HepG2 (cell line): Measurements from ENCODE around the gene OSER1. TPM values are rescaled to one million over a fixed set of nuclear protein-coding genes. Genes with fewer than 3 reads are reported as not detected.
A peak's percentile ranks its signal among the peaks of the same experiment; 100 is the strongest.

Experiments used
- AKAP8 ChIP-seq: sonication (generic); formaldehyde crosslinking; IDR thresholded peaks from 2 replicates; pipeline ENCODE4 v1.5.1; 2020; ENCODE audit warnings: mild to moderate bottlenecking, missing genetic modification reagents
- CENPX ChIP-seq: sonication (generic); formaldehyde crosslinking; IDR thresholded peaks from 2 replicates; pipeline ENCODE4 v1.9.0; 2021; ENCODE audit warnings: mild to moderate bottlenecking, missing genetic modification reagents, moderate library complexity
- FOXK2 ChIP-seq: fragments of 450-650 bp; IDR thresholded peaks from 2 replicates; pipeline ENCODE4 v1.6.1; 2016
- FOXP1 ChIP-seq, 2 experiments: fragments of 450-650 bp in 1 of 2; IDR thresholded peaks; 2 replicates each; pipeline ENCODE4 v1.6.1; 2017 to 2018; ENCODE audit warnings: antibody characterized with exemption in 1 of 2
- GATAD2A ChIP-seq: IDR thresholded peaks from 2 replicates; pipeline ENCODE4 v1.6.1; 2016
- ISL2 ChIP-seq: sonication (generic); formaldehyde crosslinking; IDR thresholded peaks from 2 replicates; pipeline ENCODE4 v1.5.0; 2020; ENCODE audit warnings: missing genetic modification reagents
- MLX ChIP-seq: IDR thresholded peaks from 2 replicates; pipeline ENCODE4 v1.6.1; 2016
- MTA3 ChIP-seq: sonication (generic); formaldehyde crosslinking; IDR thresholded peaks from 2 replicates; pipeline ENCODE4 v1.4.0; 2020; ENCODE audit warnings: missing genetic modification reagents
- NR0B2 ChIP-seq: sonication (generic); formaldehyde crosslinking; IDR thresholded peaks from 2 replicates; pipeline ENCODE4 v1.4.0; 2020; ENCODE audit warnings: mild to moderate bottlenecking, missing genetic modification reagents
- NRL ChIP-seq: sonication (generic); formaldehyde crosslinking; IDR thresholded peaks from 2 replicates; pipeline ENCODE4 v1.5.0; 2020; ENCODE audit warnings: missing genetic modification reagents, mild to moderate bottlenecking, moderate library complexity, borderline replicate concordance
- ONECUT2 ChIP-seq: sonication (generic); formaldehyde crosslinking; IDR thresholded peaks from 2 replicates; pipeline ENCODE4 v1.4.0; 2020; ENCODE audit warnings: missing genetic modification reagents
- REPIN1 ChIP-seq: sonication (generic); formaldehyde crosslinking; IDR thresholded peaks from 2 replicates; pipeline ENCODE4 v1.8.0; 2022; ENCODE audit warnings: missing genetic modification reagents, low read depth, mild to moderate bottlenecking, borderline replicate concordance
- SNAPC4 ChIP-seq: sonication (generic); formaldehyde crosslinking; IDR thresholded peaks from 2 replicates; pipeline ENCODE4 v1.4.0; 2020; ENCODE audit warnings: mild to moderate bottlenecking, missing genetic modification reagents
- TAF1 ChIP-seq: sonication (generic); formaldehyde crosslinking; IDR thresholded peaks from 2 replicates; pipeline ENCODE4 v1.4.0; 2020; ENCODE audit warnings: missing genetic modification reagents
- ZNF12 ChIP-seq: sonication (generic); formaldehyde crosslinking; IDR thresholded peaks from 2 replicates; pipeline ENCODE4 v1.5.0; 2020; ENCODE audit warnings: missing genetic modification reagents
- ZNF260 ChIP-seq: sonication (generic); formaldehyde crosslinking; IDR thresholded peaks from 2 replicates; pipeline ENCODE4 v1.4.0; 2020; ENCODE audit warnings: missing genetic modification reagents, low read depth, mild to moderate bottlenecking, borderline replicate concordance
- ZNF3 ChIP-seq: IDR thresholded peaks from 2 replicates; pipeline ENCODE4 v1.7.0; 2017; ENCODE audit warnings: inconsistent platforms
- ZNF329 ChIP-seq: sonication (generic); formaldehyde crosslinking; IDR thresholded peaks from 2 replicates; pipeline ENCODE4 v1.9.0; 2021; ENCODE audit warnings: low read depth, mild to moderate bottlenecking, missing genetic modification reagents
- ZNF337 ChIP-seq: sonication (generic); formaldehyde crosslinking; IDR thresholded peaks from 2 replicates; pipeline ENCODE4 v1.5.1; 2020; ENCODE audit warnings: missing genetic modification reagents, low read depth, mild to moderate bottlenecking, borderline replicate concordance
- ZNF343 ChIP-seq: sonication (generic); formaldehyde crosslinking; IDR thresholded peaks from 2 replicates; pipeline ENCODE4 v1.4.0; 2020; ENCODE audit warnings: mild to moderate bottlenecking, missing genetic modification reagents
- ZNF672 ChIP-seq: sonication (generic); formaldehyde crosslinking; IDR thresholded peaks from 2 replicates; pipeline ENCODE4 v1.8.1; 2022; ENCODE audit warnings: missing genetic modification reagents
- ZNF790 ChIP-seq: sonication (generic); formaldehyde crosslinking; IDR thresholded peaks from 2 replicates; pipeline ENCODE4 v1.8.0; 2022; ENCODE audit warnings: missing genetic modification reagents, mild to moderate bottlenecking, borderline replicate concordance
- polyA plus RNA-seq, 8 experiments: library from polyadenylated mRNA; depleted of rRNA in 3 of 8; stranded (reverse) in 7 of 8; unstranded in 1 of 8; fragments of >200 nt; fragmentation: Illumina TruSeq in 4 of 8; extraction: Trizol in 4 of 8; gene quantifications; 2 replicates each; pipeline versions ENCODE4 v1.2.1 to v1.2.3, GENCODE V29; 2011 to 2016; ENCODE audit warnings: low read depth in 4 of 8, missing spikeins in 1 of 8, mixed read lengths in 1 of 8; ENCODE audit not compliant: insufficient read depth in 1 of 8
- total RNA-seq, 5 experiments: library from RNA; depleted of rRNA; stranded (reverse); fragments of >200 nt; fragmentation: Illumina TruSeq; extraction: Trizol; gene quantifications; 2 replicates each; pipeline ENCODE4 v1.2.3, GENCODE V29; 2016; ENCODE audit warnings: low read depth in 1 of 5
- TF ChIP-seq, protein P1 (sequence below): sonication (generic); formaldehyde crosslinking; IDR thresholded peaks from 2 replicates; pipeline ENCODE4 v1.5.0; 2020; ENCODE audit warnings: mild to moderate bottlenecking, missing genetic modification reagents, borderline replicate concordance
- TF ChIP-seq, protein P2 (sequence below): sonication (generic); formaldehyde crosslinking; IDR thresholded peaks from 2 replicates; pipeline ENCODE4 v1.8.0; 2022; ENCODE audit warnings: mild to moderate bottlenecking, missing genetic modification reagents, borderline replicate concordance

The OSER1 gene
- total and polyA plus RNA-seq, 2 of the 13 experiments (the other 11 are each of a cell fraction or from before 2014, with no cell fraction given), result 71.2 to 71.5 TPM

- TF ChIP-seq NR0B2 (CRISPR knock-in tag), result no peak
- TF ChIP-seq GATAD2A (CRISPR knock-in tag), result peak; percentile 66
- TF ChIP-seq NRL (CRISPR knock-in tag), result no peak; the same call in 1 of the 2 replicates
- no peak for TF ChIP-seq ZNF790
- TF ChIP-seq CENPX, result no peak
- TF ChIP-seq REPIN1 (CRISPR knock-in tag), result no peak
- TF ChIP-seq, protein P1, sequence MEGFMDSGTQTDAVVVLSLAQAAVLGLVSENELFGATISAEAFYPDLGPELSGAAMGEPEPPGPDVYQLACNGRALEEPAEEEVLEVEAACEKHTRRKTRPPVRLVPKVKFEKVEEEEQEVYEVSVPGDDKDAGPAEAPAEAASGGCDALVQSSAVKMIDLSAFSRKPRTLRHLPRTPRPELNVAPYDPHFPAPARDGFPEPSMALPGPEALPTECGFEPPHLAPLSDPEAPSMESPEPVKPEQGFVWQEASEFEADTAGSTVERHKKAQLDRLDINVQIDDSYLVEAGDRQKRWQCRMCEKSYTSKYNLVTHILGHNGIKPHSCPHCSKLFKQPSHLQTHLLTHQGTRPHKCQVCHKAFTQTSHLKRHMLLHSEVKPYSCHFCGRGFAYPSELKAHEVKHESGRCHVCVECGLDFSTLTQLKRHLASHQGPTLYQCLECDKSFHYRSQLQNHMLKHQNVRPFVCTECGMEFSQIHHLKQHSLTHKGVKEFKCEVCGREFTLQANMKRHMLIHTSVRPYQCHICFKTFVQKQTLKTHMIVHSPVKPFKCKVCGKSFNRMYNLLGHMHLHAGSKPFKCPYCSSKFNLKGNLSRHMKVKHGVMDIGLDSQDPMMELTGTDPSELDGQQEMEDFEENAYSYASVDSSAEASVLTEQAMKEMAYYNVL, result no peak
- TF ChIP-seq ZNF343, result no peak
- no peak for TF ChIP-seq ZNF12 (CRISPR knock-in tag)
- no peak for TF ChIP-seq ONECUT2 (CRISPR knock-in tag)
- TF ChIP-seq TAF1 (CRISPR knock-in tag), result no peak
- no peak for TF ChIP-seq AKAP8
- TF ChIP-seq, protein P2, sequence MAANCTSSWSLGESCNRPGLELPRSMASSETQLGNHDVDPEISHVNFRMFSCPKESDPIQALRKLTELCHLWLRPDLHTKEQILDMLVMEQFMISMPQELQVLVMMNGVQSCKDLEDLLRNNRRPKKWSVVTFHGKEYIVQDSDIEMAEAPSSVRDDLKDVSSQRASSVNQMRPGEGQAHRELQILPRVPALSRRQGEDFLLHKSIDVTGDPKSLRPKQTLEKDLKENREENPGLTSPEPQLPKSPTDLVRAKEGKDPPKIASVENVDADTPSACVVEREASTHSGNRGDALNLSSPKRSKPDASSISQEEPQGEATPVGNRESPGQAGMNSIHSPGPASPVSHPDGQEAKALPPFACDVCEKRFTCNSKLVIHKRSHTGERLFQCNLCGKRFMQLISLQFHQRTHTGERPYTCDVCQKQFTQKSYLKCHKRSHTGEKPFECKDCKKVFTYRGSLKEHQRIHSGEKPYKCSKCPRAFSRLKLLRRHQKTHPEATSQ (CRISPR knock-in tag), result no peak
- TF ChIP-seq MLX (CRISPR knock-in tag), result no peak
- no peak for TF ChIP-seq ZNF260 (CRISPR knock-in tag)
- TF ChIP-seq ZNF672, result no peak
- TF ChIP-seq ISL2 (CRISPR knock-in tag), result no peak
- TF ChIP-seq MTA3 (CRISPR knock-in tag), result no peak
- TF ChIP-seq SNAPC4, result no peak
- no peak for TF ChIP-seq ZNF337 (CRISPR knock-in tag)
- TF ChIP-seq ZNF329 (CRISPR knock-in tag), result no peak
- TF ChIP-seq FOXP1 (IDR thresholded peaks at IDR 0.05), result no peak
- no peak for TF ChIP-seq FOXP1 (CRISPR knock-in tag; IDR thresholded peaks at IDR 0.05)
- no peak for TF ChIP-seq FOXK2
- TF ChIP-seq ZNF3 (CRISPR knock-in tag), result no peak
Measured at GRCh38 chr20:44215125-44215524, 4.6 kb upstream of the OSER1 start (continued).
